GM20431 (cell line): ENCODE data around the gene ADCY4.

Source experiments
- in situ Hi-C: fragments of 300-500 bp; cut with MseI, MboI; formaldehyde crosslinking; loops from one replicate; pipeline ENCODE4 v1.15.0; 2020; ENCODE audit warnings: low sequenced_read_pairs; ENCODE audit not compliant: unreplicated experiment

ADCY4 gene

GRCh38 chr14:24322672-24323071, 12.2 kb downstream of the ADCY4 start:
- in situ Hi-C loops = no loop called here

- in situ Hi-C loops = no loop called here
Observed at GRCh38 chr14:24321212-24321975, 13.5 kb downstream of the ADCY4 start.

GRCh38 chr14:24317141-24317928, 17.5 kb downstream of the ADCY4 start:
- in situ Hi-C loops = no loop called here

- in situ Hi-C loops = no loop called here
Observed at GRCh38 chr14:24316597-24316950, 18.3 kb downstream of the ADCY4 start.

- in situ Hi-C loops = no loop called here
Observed at GRCh38 chr14:24315807-24316596, 18.9 kb downstream of the ADCY4 start.

GRCh38 chr14:24315243-24315806, 19.5 kb downstream of the ADCY4 start:
- in situ Hi-C loops = no loop called here

- in situ Hi-C loops = no loop called here
Observed at GRCh38 chr14:24314377-24315193, 20.3 kb downstream of the ADCY4 start.

- in situ Hi-C loops = no loop called here
Observed at GRCh38 chr14:24313913-24314312, 21.0 kb downstream of the ADCY4 start.

GRCh38 chr14:24312736-24313507, 21.9 kb downstream of the ADCY4 start:
- in situ Hi-C loops = no loop called here

- in situ Hi-C loops = no loop called here
Observed at GRCh38 chr14:24311837-24312615, 22.8 kb downstream of the ADCY4 start.

- in situ Hi-C loops = no loop called here
Observed at GRCh38 chr14:24310646-24311604, 23.9 kb downstream of the ADCY4 start, which contains the start of gene LTB4R. TSS of gene LTB4R (plus strand) at chr14:24311502. CDS start at chr14:24315652, 4,150 bp downstream.

GRCh38 chr14:24310265-24310645, 24.6 kb downstream of the ADCY4 start:
- in situ Hi-C loops = no loop called here

- in situ Hi-C loops = no loop called here
Observed at GRCh38 chr14:24309538-24310264, 25.2 kb downstream of the ADCY4 start, which contains the start of gene LTB4R2. TSS of gene LTB4R2 (plus strand) at chr14:24310140. CDS start at chr14:24310665, 525 bp downstream.

GRCh38 chr14:24308342-24309124, 26.3 kb downstream of the ADCY4 start:
- in situ Hi-C loops = no loop called here

- in situ Hi-C loops = no loop called here
Observed at GRCh38 chr14:24307575-24308341, 27.1 kb downstream of the ADCY4 start, which contains the start of gene CIDEB. TSS of gene CIDEB (minus strand) at chr14:24307977. CDS start at chr14:24307858, 119 bp downstream.
